Breast epithelium (tissue), 3 donors: ENCODE data around the gene NDUFB8.

Experiments
- POLR2A ChIP-seq: fragments of 450-650 bp; IDR thresholded peaks from one replicate; pipeline ENCODE4 v1.6.1; 2016; ENCODE audit warnings: antibody characterized with exemption, mild to moderate bottlenecking, moderate library complexity
- TF ChIP-seq, protein P1 (sequence below), 3 donors: fragments of 450-650 bp; IDR thresholded peaks; one replicate each; pipeline ENCODE4 v1.5.1; 2016 to 2017; ENCODE audit warnings: antibody characterized with exemption in 3 of 3, mild to moderate bottlenecking in 3 of 3, moderate library complexity in 3 of 3

DNA sequence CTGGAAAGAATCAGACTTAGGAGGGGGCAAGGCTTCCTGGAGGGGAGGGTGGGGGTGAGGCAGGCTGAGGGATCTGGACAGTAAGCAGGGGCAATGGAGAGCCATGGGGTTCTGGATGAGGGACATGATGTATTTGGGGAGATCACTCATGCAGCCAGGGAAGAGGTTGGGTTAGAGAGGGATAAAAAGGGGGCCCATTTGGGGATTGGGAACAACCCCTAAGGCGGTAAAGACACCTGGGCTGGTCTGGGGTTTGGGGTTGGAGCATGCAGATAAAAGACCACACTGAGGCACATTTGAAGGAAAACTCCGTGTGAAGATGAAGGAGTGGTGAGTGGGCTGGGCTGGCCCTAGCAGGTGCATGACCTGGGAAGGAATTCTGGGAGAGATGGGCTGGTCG, 36.9 kb upstream of the NDUFB8 start:
- no peak for TF ChIP-seq POLR2A
- TF ChIP-seq, protein P1, sequence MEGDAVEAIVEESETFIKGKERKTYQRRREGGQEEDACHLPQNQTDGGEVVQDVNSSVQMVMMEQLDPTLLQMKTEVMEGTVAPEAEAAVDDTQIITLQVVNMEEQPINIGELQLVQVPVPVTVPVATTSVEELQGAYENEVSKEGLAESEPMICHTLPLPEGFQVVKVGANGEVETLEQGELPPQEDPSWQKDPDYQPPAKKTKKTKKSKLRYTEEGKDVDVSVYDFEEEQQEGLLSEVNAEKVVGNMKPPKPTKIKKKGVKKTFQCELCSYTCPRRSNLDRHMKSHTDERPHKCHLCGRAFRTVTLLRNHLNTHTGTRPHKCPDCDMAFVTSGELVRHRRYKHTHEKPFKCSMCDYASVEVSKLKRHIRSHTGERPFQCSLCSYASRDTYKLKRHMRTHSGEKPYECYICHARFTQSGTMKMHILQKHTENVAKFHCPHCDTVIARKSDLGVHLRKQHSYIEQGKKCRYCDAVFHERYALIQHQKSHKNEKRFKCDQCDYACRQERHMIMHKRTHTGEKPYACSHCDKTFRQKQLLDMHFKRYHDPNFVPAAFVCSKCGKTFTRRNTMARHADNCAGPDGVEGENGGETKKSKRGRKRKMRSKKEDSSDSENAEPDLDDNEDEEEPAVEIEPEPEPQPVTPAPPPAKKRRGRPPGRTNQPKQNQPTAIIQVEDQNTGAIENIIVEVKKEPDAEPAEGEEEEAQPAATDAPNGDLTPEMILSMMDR (IDR thresholded peaks at IDR 0.05) = no peak
